ENCODE measurements around the gene SLC26A2.
"Not testable (repeated sequence)": the region's sequence is repeated elsewhere in the genome, so short reads cannot be mapped to it uniquely, and the experiment has no call there.

The SLC26A2 gene

GRCh38 chr5:150022681-150023080 lies 62.1 kb downstream of the SLC26A2 start:
- Mint-ChIP-seq H3K4me1 (peaks cover 6% of the 10 kb centered on the region), H3K9me3 (no peaks in the 10 kb centered on the region), H3K27ac (no peak overlapping the region), H3K36me3 (peaks cover 78% of the 10 kb centered on the region), H3K4me3 (no peak overlapping the region), H3K27me3 (no peaks in the 10 kb centered on the region)
- no peak for ATAC-seq

- Mint-ChIP-seq H3K4me3 (no peak overlapping the region), H3K4me1 (peaks cover 6% of the 10 kb centered on the region), H3K9me3 (no peaks in the 10 kb centered on the region), H3K36me3 (peaks cover 78% of the 10 kb centered on the region), H3K27ac (no peak overlapping the region), H3K27me3 (no peaks in the 10 kb centered on the region)
- no peak for ATAC-seq
These were observed 62.6 kb downstream of the SLC26A2 start for GRCh38 chr5:150023136-150023535.

- Mint-ChIP-seq H3K36me3 (peaks cover 76% of the 10 kb centered on the region), H3K27ac (no peak overlapping the region), H3K27me3 (no peaks in the 10 kb centered on the region), H3K9me3 (no peaks in the 10 kb centered on the region), H3K4me1 (peaks cover 6% of the 10 kb centered on the region), H3K4me3 (no peak overlapping the region)
- ATAC-seq, result no peak
These were observed 63.9 kb downstream of the SLC26A2 start for GRCh38 chr5:150024346-150024984.

- no peak overlapping the region for H3K27ac Mint-ChIP-seq
These were observed 66.2 kb downstream of the SLC26A2 start for GRCh38 chr5:150026682-150027172.

GRCh38 chr5:150028047-150028446 lies 67.5 kb downstream of the SLC26A2 start:
- H3K4me1 Mint-ChIP-seq, H3K27ac Mint-ChIP-seq, H3K9me3 Mint-ChIP-seq, ATAC-seq, H3K27me3 Mint-ChIP-seq, H3K4me3 Mint-ChIP-seq: not testable (repeated sequence)
- peaks cover 72% of the 10 kb centered on the region for H3K36me3 Mint-ChIP-seq

More at GRCh38 chr5:150026682-150027172, 66.2 kb downstream of the SLC26A2 start:
- Mint-ChIP-seq H3K9me3 (no peaks in the 10 kb centered on the region), H3K4me1 (no peaks in the 10 kb centered on the region), H3K27me3 (no peaks in the 10 kb centered on the region), H3K4me3 (no peak overlapping the region), H3K36me3 (peaks cover 72% of the 10 kb centered on the region)
- no peak for ATAC-seq

GRCh38 chr5:150033334-150033733 lies 72.8 kb downstream of the SLC26A2 start:
- no peak overlapping the region for H3K27ac Mint-ChIP-seq
- H3K4me3 Mint-ChIP-seq, result no peak overlapping the region
- peaks cover 85% of the 10 kb centered on the region for H3K36me3 Mint-ChIP-seq
- no peaks in the 10 kb centered on the region for H3K9me3 Mint-ChIP-seq
- ATAC-seq, result no peak
- H3K27me3 Mint-ChIP-seq, result no peaks in the 10 kb centered on the region
- peaks cover 26% of the 10 kb centered on the region for H3K4me1 Mint-ChIP-seq

GRCh38 chr5:150034662-150035061 lies 74.1 kb downstream of the SLC26A2 start:
- no peaks in the 10 kb centered on the region for H3K9me3 Mint-ChIP-seq
- H3K4me1 Mint-ChIP-seq, result peaks cover 26% of the 10 kb centered on the region
- peaks cover 86% of the 10 kb centered on the region for H3K36me3 Mint-ChIP-seq
- H3K27me3 Mint-ChIP-seq, result no peaks in the 10 kb centered on the region
- peak overlapping the region; percentile 13 for H3K27ac Mint-ChIP-seq
- H3K4me3 Mint-ChIP-seq, result no peak overlapping the region
- no peak for ATAC-seq

- Mint-ChIP-seq H3K9me3 (no peaks in the 10 kb centered on the region), H3K27ac (peak overlapping the region; percentile 13), H3K4me3 (no peak overlapping the region)
These were observed 74.8 kb downstream of the SLC26A2 start for GRCh38 chr5:150035139-150035895.

GRCh38 chr5:150036513-150036912 lies 76.0 kb downstream of the SLC26A2 start:
- Mint-ChIP-seq H3K9me3 (no peaks in the 10 kb centered on the region), H3K27me3 (no peaks in the 10 kb centered on the region), H3K27ac (no peak overlapping the region), H3K36me3 (peaks cover 89% of the 10 kb centered on the region), H3K4me3 (no peak overlapping the region), H3K4me1 (peaks cover 26% of the 10 kb centered on the region)
- no peak for ATAC-seq

More at GRCh38 chr5:150035139-150035895, 74.8 kb downstream of the SLC26A2 start:
- Mint-ChIP-seq H3K27me3 (no peaks in the 10 kb centered on the region), H3K4me1 (peaks cover 26% of the 10 kb centered on the region), H3K36me3 (peaks cover 88% of the 10 kb centered on the region)
- ATAC-seq, result peak; percentile 83
